HEK293T (cell line): ENCODE results near the gene JCAD.

Source experiments
- ARNT ChIP-seq: fragments of 450-650 bp; IDR thresholded peaks from 2 replicates; pipeline ENCODE4 v1.6.1; 2017; ENCODE audit warnings: mild to moderate bottlenecking
- BHLHE40 ChIP-seq: fragments of 450-650 bp; IDR thresholded peaks from 2 replicates; pipeline ENCODE4 v1.6.1; 2016; ENCODE audit warnings: mild to moderate bottlenecking, moderate library complexity, borderline replicate concordance
- FOXA1 ChIP-seq: fragments of 450-650 bp; IDR thresholded peaks from 2 replicates; pipeline ENCODE4 v1.6.1; 2016; ENCODE audit warnings: mild to moderate bottlenecking
- FOXM1 ChIP-seq: fragments of 450-650 bp; IDR thresholded peaks from 2 replicates; pipeline ENCODE4 v1.6.1; 2017; ENCODE audit warnings: mild to moderate bottlenecking, borderline replicate concordance
- HDGF ChIP-seq: fragments of 450-650 bp; IDR thresholded peaks from 2 replicates; pipeline ENCODE4 v1.6.1; 2017; ENCODE audit warnings: antibody characterized with exemption, borderline replicate concordance
- LEF1 ChIP-seq: fragments of 450-650 bp; IDR thresholded peaks from 2 replicates; pipeline ENCODE4 v1.6.1; 2017; ENCODE audit warnings: mild to moderate bottlenecking, borderline replicate concordance
- NFRKB ChIP-seq: fragments of 450-650 bp; IDR thresholded peaks from 2 replicates; pipeline ENCODE4 v1.6.1; 2016; ENCODE audit warnings: mild to moderate bottlenecking, moderate library complexity
- SP1 ChIP-seq: fragments of 450-650 bp; IDR thresholded peaks from 2 replicates; pipeline ENCODE4 v1.6.1; 2017
- ZNF384 ChIP-seq: fragments of 450-650 bp; IDR thresholded peaks from 2 replicates; pipeline ENCODE4 v1.6.1; 2016
- TF ChIP-seq, protein P1 (sequence below): fragments of 450-650 bp; IDR thresholded peaks from 2 replicates; pipeline ENCODE4 v1.6.1; 2016

GRCh38 chr10:30081182-30081581 is 21.8 kb upstream of the JCAD start:
- TF ChIP-seq BHLHE40 (no peak), SP1 (no peak), ARNT (no peak), LEF1 (no peak), NFRKB (no peak), FOXM1 (no peak), HDGF (no peak), FOXA1 (no peak), ZNF384 (no peak)
- TF ChIP-seq, protein P1, sequence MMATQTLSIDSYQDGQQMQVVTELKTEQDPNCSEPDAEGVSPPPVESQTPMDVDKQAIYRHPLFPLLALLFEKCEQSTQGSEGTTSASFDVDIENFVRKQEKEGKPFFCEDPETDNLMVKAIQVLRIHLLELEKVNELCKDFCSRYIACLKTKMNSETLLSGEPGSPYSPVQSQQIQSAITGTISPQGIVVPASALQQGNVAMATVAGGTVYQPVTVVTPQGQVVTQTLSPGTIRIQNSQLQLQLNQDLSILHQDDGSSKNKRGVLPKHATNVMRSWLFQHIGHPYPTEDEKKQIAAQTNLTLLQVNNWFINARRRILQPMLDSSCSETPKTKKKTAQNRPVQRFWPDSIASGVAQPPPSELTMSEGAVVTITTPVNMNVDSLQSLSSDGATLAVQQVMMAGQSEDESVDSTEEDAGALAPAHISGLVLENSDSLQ, result no peak
